ENCODE results near the gene TCN2.
"Not testable (repeated sequence)": the region's sequence is repeated elsewhere in the genome, so short reads cannot be mapped to it uniquely, and the experiment has no call there.

The TCN2 gene

DNA sequence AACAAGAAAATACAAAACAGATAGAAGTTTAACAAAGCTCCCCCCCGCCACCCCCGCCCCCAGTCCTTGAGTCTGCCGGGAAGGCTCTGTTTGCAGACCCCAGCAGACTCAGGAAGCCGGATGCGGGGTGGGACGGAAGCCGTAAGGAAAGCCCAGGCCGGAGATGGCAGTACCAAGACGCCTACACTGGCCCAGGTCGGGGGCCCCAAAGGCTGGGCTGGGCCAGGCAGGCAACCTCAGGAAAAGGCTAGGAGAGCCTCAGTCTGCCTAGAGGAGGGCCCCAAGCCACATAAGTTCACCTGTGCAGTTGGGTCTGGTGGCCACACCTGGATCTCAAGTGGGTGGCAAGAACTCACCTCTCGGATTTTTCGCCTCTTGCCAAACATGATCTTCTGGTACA is 28.5 kb upstream of the TCN2 start:
- no peak for DNase-seq

DNA sequence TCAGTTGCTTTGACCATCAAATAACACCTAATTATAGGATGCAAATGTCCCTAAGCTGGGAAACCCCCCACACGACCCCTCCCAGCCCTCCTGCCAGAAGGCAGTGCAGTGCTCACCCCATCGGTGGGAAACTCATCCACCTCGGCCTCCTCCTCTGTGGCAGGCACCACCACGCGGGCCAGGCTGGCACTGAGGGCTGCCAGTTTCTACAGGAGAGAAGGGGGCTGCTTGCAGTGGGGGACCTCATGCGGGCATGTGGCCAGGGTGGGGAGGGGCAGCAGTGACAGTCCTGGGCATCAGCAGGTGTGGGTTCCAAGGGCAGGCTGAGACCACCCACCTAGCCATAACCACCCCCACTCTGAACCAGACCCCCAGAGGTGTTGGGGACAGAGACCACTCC is 26.1 kb upstream of the TCN2 start:
- no peak for DNase-seq

DNA sequence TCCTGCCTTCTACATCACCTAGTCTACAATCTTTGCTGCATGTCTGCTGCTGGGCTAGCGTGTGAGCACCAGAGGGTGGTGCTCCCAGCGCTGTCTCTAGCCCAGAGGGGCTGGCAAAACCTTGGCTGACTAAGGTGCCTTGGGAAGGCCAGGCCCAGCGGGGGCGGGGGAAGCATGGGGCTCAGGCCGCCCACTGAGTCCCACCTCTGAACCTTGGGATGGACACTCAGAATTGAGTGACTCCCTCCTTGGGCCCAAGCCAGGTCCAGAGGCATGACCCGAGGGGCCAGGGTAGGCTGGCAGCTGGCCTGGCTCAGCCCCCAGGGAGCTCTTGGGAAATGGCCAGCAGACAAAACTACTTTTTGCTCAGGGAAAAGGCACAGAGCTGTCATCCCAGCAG is 24.9 kb upstream of the TCN2 start:
- DNase-seq: no peak

DNA sequence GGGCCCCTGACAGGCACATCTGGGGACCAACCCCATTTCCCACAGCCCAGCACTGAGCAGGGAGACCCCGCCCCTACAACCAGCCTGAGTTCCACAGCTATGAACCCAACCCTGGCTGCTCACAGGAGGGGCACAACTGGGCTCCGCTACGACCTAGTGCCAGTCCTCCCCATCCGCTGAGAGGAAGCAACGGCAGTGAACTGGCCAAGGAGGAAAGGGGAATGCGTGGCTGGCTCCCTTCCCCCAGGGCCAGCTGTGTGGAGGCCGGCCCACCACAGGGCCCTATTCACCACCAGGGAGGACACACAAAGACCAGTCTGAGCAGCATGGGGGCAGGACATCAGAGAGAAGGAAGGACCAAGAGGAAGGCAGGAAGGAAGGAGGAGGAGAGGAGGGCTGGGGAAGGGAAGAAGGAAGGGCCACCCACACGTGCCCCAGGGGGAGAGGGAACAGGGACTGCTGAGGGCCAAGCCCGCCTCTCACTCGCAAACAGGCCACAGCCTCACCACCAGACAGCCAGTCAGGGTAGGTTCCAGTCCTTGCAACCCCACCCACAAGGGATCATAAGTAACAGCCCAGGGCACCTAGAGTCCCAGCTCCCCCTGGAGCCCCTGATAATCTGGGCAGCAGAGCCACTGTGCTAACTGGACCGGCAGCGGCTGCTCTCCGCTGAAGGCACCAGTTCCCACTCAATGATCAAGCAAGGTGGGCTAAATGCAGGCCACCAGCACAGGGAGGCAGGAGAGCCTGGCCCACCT is 24.0 kb upstream of the TCN2 start:
- DNase-seq: peak; percentile 46

DNA sequence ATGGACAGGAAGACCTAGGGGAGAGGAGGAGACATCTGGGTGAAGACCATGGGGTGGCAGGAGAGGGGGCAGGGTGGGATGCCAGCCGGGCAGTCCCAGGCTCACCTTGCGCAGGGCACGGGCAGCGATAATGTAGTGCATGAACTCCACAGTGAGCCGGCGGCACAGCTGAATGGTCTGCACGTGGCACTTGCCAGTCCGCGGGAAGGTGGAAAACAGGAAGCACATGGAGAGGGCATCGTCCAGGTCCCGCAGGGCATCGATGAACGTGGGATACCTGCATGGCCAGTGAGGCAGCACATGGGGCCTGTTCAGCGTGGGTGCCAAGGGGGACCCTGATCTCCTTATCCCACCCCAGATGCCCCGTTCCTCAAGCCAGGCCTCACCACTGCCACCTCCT is 22.5 kb upstream of the TCN2 start:
- no peak for DNase-seq

DNA sequence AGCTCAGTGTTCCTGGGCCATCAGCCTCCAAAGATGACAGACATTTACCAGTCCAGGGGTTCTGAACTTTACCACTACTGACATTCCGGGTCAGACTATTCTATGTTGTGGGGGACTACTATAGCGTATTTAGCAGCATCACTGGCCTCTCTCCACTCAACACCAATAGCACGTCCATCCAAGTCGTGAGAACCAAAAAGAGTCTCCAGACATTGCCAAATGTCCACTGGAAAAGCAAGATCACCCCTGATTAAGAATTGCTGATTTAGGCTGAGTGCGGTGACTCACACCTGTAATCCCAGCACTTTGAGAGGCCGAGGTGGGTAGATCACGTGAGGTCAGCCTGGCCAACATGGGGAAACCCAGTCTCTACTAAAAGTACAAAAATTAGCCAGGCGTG is 20.6 kb upstream of the TCN2 start:
- DNase-seq: no peak

DNA sequence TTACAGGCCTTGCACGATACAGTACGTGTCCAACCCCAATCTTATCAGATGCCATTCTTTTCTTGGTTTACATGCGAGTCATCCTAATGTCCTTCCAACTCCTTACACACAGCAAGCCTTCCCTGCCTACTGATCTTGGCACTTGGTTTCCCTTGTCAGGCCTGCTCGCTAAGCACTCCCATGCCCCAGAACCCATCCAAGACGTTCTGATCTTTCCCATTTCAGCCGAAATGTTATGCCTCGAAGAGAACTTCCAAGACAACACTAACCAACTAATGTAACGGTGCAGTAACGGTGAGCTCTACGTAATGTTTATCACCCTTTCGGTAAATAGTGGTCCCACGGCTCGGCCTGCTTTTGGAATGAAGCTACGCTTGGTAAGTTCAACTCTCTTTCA is 15.8 kb upstream of the TCN2 start:
- no peak for DNase-seq

DNA sequence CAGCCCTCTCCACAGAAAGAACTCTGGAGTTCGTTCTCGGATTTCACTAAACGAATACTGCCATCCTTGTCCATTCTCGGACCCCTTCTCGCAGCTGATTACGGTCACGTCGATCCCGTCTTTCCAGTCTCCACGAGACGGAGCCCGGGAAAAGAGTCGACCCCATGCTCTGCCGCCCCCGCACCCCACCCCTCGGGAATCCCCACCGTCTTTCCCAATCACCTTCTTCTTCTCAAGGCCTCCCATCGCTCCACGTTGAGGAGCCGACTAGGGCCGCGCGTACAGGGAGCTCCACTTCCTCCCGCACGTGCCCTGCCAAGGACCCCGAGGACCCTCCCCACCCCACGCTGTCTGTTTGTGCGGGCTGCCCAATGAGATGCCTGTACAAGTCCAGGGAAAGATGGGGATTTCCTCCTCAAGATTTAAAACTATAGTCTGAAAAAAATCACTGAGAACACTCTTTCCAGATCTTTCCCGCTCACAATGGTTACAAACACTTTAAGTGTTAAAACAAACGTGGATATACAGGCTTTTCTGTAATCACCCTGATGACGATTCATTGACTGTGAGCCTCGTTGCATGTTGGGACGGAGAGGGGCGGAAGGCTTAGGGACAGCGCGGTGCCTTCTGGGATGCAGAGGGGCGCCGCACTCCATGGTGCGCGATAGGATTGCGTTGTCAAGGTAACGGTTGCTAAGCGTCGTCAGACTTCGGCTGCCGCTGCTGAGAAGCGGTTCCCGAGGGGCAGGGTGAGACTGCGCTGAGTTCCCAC is 15.2 kb upstream of the TCN2 start, which contains the start of gene PES1:
Gene PES1, minus strand, starts transcription at position 323 of the 772 bp plus-strand sequence. Its CDS starts 77 bp downstream, at position 246.
- DNase-seq: peak; percentile 97

DNA sequence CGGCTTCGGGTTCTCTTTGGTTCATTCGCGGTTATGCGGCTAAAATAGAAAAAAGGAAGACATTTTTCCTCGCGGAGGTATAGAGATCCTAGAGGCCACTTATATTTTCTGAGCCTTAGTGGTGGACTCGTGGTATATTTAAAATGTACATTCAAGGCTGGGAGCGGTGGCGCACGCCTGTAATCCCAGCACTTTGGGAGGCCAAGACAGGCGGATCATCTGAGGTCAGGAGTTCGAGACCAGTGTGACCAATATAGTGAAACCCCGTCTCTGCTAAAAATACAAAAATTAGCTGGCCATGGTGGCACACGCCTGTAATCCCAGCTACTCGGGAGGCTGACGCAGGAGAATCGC is 14.6 kb upstream of the TCN2 start:
- not testable (repeated sequence) for DNase-seq

DNA sequence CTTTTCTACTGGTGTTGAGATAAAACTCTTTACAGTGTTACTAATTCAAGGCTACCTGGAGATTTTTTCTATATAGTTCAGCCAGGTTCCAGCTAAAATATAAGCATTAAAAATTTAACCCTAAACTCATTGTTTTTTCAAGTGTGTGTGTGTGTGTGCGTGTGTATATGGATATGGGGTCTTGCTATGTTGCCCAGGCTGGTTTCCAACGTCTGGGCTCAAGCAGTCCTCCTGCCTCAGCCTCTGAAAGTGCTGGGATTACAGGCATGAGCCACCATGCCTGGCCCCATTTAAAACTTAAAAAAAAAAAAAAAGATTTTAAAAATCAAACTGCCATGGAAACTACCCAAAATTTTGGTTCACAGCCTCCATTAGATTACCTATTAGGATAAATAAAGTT is 10.8 kb upstream of the TCN2 start:
- no peak for DNase-seq

DNA sequence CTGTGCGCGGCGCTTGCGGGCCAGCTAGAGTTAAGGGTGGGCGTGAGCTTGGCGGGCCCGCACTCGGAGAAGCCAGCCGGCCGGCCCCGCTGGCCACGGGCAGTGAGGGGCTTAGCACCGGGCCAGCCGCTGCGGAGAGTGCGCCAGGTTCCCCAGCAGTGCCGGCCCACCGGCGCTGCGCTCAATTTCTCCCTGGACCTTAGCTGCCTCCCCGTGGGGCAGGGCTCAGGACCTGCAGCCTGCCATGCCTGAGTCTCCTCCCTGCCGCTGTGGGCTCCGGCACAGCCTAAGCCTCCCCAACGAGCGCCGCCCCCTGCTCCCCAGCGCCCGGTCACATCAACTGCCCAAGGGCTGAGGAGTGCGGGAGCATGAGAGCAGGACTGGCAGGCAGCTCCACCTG is 10.1 kb upstream of the TCN2 start:
- no peak for DNase-seq

DNA sequence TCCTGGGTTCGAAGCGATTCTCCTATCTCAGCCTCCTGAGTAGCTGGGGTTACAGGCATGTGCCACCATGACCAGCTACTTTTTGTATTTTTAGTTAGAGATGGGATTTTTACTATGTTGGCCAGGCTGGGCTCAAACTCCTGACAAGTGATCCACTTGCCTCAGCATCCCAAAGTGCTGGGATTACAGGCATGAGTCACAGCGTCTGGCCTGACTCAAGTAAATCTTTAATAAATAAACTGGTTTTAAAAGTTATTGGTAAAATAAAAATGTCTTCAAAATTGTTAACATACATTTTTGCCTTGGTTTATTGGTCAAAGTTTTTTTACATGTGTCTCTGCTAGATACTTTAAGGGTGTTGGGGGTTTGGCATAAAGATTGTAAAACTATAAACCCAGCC is 8.0 kb upstream of the TCN2 start:
- DNase-seq: no peak

DNA sequence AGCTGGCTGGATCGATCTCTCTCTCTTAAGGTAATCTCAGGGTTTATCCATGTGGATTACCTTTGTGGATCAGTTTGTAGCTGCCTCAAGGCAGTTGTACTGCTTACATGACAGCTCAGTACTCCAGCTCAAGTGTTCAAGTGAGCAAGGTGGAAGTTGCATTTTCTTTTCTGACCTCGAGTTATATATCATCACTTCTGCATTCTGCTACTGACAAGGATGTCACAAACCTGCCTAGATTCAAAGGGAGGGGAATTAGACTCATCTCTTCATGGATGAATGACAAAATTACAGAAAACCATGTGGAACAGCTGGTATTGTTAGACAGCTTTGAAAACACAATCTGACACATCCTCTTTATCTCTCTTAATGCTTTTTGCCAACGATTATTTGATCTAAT is 6.1 kb upstream of the TCN2 start:
- no peak for DNase-seq

DNA sequence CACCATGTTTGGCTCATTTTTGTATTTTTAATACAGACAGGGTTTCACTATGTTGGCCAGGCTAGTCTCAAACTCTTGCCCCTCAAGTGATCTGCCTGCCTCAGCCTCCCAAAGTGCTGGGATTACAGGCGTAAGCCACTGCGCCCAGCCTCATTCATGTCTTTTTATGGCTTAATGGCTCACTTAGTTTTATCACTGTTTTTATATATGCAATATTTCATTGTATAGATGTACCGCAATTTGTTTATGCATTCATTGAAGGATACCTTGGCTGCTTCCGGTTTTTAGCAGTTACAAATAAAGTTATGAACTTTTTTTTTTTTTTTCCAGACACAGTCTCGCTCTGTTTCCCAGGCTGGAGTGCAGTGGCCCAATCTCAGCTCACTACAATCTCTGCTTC is 5.5 kb upstream of the TCN2 start:
- no peak for DNase-seq

DNA sequence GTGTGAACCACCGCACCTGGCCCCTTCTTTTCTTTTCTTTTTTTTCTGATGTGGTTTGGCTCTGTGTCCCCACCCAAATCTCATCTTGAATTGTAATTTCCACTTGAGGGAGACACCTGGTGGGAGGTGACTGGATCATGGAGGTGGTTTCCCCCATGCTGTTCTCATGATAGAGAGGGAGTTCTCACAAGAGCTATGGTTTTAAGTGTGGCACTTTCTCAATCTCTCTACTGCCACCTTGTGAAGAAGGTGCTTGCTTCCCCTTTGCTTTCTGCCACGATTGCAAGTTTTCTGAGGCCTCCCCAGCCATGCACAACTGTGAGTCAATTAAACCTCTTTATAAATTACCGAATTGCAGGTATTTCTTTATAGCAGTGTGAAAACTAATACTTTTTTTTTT is 4.9 kb upstream of the TCN2 start:
- DNase-seq: peak; percentile 8

DNA sequence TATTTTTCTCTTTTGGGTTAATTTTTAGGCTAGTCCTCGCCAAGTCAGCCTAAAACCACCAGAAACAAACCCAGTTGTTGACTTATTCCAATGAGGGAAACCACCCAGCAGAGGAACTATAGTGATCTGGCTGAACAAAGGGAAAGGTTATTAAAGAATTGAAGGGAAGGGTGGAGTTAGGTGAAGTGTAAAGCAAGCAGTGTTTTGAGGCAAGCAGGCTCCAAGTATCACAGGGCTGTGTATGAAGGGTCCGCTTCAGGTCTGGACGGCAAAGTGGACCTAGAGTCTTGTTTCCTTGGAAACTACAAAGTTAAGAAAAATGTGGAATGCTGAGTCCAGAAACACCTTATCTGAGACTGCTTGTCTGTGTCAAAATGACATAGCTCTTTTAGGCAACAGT is 3.2 kb upstream of the TCN2 start:
- DNase-seq: no peak

DNA sequence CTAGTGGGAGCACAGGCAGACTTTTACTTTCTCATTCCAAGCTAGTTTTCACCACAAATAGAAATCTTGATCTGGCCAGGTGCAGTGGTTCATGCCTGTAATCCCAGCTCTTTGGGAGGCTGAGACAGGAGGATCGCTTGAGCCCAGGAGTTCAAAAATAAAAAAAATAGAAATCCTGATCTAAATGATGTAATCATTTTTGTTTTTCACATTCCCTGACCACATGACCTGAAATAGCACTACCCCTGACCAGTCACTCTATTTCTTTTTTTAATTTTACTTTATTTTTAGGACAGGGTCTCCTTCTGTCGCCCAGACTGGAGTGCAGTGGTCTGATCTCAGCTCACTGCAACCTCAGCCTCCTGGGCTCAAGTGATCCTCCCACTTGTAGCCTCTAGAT is 2.3 kb upstream of the TCN2 start:
- no peak for DNase-seq

DNA sequence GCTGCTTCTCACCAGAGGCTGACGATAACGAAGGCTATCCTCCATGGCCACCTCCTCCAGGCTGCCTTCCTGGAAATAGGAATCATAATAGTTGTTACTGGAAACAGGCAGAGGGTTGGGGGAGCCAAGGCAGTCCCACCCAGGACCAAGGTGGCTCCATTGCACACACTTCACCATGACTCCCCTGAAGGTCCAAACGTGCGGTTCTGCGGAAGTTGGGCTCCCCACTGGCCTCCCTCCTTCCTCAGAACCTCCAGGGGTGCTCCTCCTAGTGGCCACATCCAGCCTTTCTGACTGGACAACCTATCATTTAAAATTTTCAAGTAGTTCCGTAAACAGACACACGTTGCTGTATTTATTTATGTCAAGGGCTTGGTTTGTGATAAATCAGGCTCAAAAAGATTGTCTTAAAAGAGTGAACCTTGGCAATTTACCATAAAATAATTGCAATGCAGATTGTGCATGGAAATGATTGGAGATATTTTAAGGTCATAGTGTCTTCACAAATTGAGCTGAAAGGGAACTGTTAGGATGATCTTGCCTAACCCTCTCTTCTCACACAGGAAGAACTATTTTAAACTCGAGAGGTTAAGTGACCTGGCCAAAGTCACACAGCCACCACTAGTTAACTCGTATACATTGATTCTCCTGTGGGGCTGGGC is 1.4 kb upstream of the TCN2 start:
- DNase-seq: peak; percentile 36

DNA sequence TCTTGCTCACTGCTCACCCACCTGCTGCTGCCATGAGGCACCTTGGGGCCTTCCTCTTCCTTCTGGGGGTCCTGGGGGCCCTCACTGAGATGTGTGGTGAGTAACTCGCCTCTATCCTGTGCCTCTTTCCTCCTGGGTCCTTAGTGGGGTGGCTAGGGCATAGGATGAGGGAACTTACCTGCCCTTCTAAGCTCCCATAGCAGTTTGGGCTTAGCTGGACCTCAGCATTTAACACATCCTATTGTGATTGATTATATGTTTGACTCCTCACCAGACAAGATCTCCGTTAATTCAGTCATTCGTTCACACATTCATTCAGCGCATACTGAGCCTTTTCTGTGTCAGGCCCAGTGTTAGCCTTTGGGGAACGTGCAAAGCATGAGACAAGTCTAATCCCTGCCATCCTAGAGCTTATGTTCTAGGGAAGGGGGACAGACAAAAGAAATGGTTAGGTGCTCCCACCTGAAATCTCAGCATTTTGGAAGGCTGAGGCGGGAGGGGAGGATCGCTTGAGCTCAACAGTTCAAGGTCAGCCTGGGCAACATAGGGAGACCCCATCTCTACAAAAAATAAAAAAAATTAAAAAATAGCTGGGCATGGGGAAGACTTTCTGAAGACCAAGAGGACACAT is 441 bp downstream of the TCN2 start:
- no peak for DNase-seq

DNA sequence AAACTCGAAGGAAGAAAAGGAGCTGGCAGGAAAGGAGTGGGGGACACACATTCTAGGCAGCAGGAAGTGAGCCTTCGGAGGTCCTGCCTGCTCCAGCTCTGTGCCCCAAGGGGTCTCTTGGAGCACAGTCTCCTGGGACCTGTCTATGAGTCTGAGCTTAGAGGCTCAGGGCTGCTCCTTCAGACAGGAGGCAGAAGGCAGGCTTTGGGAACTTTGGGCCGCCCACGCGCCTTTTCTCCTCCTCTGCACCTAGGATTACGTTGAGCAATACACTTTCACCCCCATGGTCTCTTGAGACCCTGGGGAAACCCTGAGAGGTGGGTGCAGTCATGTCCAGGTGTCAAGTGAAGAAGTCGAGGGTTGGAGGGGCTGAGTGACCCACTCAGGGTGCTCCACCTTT is 965 bp downstream of the TCN2 start:
- DNase-seq: no peak

DNA sequence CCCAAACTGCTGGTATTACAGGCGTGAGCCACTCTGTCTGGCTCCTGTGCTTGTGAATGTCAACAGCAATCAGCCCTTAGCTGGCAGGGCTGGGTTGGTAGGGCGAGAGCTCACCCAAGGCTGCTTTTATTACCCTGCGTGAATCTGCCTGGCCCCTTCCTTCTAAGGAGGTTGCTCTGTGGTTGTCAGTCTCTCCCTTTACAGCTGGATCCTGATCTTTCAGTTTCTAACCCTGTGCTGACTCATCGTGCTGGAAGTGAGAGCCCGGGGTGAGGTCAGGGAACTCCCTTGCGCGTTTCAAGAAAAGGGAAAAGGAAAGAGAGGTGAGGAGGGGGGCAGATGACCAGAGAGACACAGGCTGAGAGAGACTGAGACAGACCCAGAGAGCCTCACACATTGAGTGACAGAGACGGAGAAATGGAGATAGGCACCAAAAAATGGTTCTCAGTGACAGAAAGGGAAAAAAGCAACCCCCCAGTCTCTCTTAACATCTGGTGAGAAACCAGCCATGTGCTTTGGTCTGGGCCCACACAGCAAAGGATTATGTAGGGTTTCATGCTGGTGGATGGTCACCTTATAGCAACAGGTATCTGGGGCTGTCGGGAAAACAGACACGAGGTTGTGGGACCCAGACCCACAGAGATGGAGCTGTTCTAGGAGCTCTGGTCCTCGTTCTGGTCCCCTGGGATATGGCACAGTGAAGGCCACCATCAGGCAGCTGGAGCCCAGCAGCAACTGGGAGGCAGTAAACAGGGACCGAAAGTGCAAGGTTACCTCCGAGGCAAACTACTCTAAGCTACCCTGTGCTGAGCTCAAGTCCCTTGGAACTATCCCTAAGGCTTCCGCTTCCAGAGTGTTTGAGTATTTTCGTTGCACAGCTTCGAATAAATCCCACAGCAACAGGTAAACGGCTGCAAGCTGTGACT is 2.5 kb downstream of the TCN2 start:
- DNase-seq: no peak

DNA sequence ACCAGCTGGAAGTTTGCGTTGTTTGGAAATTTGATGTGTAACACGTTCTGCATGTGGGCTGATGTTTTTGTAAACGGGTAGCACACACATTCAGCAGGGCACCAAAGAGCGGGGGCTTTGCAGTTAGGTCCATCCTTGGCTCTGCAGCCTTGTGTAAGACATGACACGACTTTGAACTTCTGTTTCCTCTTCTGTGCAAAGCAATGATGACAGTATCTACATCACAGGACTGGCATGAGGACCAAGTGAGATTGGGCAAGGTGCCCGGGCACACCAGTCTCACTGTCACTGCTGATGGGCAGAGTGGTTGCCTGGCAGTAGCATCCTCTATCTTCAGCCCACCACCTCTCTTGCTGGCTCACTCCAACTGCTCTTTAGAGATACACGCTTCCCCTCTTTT is 3.3 kb downstream of the TCN2 start:
- DNase-seq: no peak

DNA sequence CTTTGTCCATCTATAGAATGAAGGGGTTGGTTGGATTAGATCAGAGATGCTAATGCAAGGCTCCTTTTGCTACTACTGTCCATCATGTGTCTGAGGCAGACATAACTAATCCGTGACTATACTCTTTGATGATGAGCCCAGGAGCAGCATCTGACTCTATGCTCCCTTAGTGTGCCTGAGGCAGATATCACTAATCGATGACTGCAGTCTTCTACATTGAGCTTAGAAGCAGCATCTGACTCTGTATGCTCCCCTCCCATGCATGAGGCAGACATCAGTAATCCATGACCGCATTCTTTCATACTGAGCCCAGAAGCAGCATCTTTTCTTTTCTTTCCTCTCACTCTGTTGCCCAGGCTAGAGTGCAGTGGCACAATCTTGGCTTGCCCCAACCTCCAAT is 4.2 kb downstream of the TCN2 start:
- DNase-seq: no peak

All from midbrain (tissue), 1 donor.